HG03097 (cell line): ENCODE data around the gene TMEM87B.

ENCODE experiments used
- ATAC-seq: cut with Tn5 transposase; IDR thresholded peaks from one replicate; pipeline ENCODE4 v1.9.1; 2021; ENCODE audit not compliant: unreplicated experiment, low FRiP score

TMEM87B gene, protein sequence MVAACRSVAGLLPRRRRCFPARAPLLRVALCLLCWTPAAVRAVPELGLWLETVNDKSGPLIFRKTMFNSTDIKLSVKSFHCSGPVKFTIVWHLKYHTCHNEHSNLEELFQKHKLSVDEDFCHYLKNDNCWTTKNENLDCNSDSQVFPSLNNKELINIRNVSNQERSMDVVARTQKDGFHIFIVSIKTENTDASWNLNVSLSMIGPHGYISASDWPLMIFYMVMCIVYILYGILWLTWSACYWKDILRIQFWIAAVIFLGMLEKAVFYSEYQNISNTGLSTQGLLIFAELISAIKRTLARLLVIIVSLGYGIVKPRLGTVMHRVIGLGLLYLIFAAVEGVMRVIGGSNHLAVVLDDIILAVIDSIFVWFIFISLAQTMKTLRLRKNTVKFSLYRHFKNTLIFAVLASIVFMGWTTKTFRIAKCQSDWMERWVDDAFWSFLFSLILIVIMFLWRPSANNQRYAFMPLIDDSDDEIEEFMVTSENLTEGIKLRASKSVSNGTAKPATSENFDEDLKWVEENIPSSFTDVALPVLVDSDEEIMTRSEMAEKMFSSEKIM

DNA sequence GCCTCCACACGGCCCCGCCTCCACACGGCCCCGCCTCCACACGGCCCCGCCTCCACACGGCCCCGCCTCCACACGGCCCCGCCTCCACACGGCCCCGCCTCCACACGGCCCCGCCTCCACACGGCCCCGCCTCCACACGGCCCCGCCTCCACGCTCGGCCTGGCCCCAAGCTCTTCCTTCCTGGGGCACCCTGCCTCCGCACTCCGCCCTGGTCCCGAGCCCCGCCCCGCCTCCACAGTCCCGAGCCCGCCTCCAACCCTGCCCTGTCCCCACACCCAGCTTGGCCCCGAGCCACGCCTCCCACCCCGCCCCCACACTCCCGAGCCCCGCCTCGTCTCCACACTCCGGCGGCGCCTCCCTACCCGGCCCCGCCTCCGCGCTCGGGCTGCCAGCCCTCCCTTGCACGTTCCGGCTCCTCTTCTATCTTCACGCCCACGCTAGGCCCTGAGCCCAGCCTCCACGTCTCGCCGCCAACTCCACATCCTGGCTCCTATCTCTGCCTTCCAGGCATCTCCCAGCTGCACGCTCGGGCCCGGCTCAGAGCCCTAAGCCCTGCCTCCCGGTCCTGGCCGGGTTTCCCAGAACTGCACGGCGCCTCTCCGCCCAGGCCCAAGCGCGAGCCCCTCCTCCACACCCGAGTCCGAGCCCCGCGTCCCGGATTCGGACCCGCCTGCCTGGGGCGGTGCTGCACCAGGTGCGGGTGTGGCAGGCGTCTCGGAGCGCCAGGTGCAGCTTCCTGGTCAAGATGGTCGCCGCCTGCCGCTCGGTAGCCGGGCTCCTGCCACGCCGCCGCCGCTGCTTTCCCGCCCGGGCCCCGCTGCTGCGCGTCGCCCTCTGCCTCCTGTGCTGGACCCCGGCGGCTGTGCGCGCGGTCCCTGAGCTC lies at the start of gene TMEM87B:
TMEM87B (plus strand) TSS at position 423 of the 883 bp plus-strand sequence; CDS start at position 746, 323 bp downstream.
- ATAC-seq, result peak; percentile 62

DNA sequence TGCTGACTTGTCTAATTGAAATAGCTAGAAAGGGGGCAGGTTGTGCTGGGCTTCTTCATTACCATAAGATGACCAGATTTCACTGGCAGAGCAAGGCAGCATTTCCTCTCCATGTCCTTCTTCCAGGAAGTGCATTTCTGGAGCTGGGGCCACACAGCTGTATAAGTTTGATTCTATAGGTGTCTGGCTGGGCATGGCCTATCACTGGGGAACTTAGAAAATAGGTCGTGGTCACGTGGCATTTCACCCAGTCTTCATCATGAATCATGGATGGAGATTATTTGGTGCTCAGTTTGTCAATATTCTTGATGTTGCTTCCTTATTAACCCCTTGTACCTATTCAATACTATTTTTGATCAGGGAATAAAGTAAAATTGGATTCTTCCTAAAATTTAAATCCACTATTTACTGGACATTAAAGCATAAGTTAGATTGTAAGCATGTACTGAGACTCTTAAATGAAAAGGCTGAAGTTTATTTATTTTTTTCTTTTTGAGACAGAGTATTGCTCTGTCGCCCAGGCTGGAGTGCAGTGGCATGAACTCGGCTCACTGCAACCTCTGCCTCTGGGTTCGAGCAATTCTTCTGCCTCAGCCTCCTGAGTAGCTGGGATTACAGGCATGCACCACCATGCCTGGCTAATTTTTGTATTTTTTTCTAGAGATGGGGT lies 49.5 kb upstream of the TMEM87B start:
- ATAC-seq, result no peak

GRCh38 chr2:112006076-112006410 lies 49.0 kb upstream of the TMEM87B start:
- ATAC-seq, result no peak

DNA sequence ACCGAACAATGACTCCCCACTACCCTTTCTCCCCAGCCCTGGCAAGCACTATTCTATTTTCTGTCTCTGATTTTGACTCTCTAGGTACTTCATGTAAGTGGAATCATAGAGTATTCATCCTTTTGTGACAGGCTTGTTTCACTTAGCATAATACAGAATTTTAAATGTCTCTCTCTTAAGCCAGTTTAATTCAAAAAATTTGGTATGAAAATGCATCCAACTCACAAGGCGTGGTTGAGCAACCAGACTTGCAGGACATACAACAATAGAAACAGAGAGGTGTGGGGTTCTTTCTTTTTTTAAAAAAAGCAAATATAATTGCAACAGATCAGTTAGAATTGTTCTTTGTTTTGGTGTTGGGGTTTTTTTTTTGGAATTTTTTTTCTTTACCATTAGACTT lies 47.6 kb upstream of the TMEM87B start:
- ATAC-seq, result no peak

DNA sequence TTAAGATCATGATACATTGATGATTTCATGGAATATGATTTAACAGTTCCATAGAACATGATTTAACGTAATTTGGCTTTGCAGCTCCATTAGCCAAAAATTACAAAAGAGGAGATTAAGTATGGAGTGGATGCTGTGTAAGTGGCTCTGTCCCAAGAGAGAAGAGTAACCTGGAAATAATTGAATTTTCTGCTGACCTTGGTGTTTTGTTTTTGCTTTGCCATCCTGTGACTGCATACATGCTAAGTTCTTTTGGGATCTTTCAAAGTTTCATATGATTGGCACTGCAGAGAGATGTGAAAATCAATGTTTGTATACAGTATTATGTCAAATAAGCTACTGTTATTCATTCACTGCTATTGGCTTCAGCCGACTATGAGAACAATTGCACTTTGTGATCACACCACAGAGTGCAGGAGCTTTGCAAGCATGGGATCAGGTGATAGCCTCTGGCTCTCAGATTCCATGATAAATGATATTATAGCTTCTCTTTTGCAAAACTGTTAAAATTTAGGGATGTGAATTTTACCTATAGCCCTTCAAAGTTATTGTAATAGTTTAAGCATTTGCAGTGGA lies 46.1 kb upstream of the TMEM87B start:
- ATAC-seq, result no peak

GRCh38 chr2:112010751-112011150 lies 44.3 kb upstream of the TMEM87B start:
- no peak for ATAC-seq

- no peak for ATAC-seq
These were observed 42.5 kb upstream of the TMEM87B start for GRCh38 chr2:112012556-112012955.

DNA sequence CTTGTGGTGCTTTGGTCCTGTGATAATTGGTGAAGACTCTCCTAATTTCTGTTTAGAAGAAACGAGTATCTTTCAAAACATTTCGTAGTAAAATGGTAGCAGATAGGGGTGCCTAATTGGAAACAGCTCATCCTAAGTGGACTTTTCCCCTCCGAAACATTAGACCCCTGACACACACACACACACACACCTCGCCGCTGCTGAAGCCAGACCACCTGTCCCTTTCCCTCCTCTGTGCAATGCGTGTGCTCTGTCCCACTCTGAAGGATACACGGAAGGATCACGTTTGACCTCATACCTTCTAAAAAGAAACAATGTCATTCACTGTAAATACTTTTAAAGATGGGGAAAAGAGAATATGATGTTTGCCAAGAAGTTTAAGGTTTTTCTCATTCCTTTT lies 36.2 kb upstream of the TMEM87B start:
- ATAC-seq, result no peak

GRCh38 chr2:112019569-112019982 lies 35.5 kb upstream of the TMEM87B start:
- ATAC-seq, result no peak

GRCh38 chr2:112020561-112020960 lies 34.5 kb upstream of the TMEM87B start:
- ATAC-seq, result no peak

GRCh38 chr2:112021290-112021689 lies 33.8 kb upstream of the TMEM87B start:
- ATAC-seq, result no peak

DNA sequence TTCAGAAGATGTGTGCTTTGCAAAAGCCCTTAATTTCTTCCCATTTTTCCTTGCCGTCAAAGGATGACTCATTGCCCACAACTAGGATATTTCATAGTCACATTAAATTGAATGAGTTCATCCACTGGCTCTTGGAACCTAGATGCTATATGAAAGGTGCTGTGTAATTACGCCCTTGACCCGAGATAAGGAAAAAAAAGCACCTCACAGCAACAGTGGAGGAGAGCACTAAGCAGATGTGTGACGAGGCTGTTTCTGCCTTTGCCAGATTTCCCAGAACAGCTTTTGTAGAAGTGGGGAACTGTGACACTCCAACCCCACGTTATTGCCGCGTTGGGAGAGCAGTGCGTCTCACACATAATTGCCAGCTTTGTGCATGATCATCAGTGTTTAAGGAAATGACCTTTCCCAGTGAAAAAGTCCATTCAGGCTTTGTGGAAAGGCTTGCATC lies 33.3 kb upstream of the TMEM87B start:
- no peak for ATAC-seq

- ATAC-seq, result no peak
These were observed 31.4 kb upstream of the TMEM87B start for GRCh38 chr2:112023707-112024106.

DNA sequence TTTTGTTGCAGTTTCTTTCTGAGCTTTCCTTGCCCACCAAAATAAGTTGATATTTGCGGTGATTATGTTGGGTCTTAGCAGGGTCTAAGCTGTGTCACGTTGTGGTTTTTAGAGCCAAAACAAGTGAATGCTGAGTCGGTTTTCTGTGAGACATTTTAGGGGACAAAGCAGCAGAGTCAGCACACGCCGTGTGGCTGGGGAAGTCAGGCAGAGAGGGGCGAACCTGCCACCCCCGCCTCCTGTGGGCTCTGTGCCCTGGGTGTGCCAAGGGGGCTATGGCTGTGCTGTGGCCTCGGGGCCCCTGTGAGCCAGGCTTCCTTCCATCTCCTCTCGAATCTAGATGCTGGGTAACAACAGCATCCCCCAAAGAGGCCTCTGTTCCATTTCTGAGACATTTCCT lies 30.8 kb upstream of the TMEM87B start:
- no peak for ATAC-seq

GRCh38 chr2:112024896-112025491 lies 30.1 kb upstream of the TMEM87B start:
- ATAC-seq, result no peak

DNA sequence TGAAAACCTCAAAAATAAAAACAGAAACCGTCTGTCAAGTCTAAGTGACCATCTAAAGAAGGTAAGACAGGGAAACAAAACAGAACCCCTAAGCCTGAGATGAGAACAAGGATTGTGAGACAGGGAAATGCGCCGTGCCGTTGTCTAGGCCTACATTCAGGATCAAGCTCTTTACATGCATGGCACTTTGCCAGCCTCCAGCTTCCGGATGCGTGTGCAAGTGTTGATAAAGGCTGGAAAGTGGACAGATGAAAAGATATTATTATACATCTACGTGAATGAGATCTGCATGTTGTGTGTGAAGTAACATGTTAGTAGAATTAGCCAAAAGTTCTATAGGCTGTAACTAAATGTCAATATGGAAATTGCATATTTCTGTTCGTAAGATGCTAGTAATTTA lies 28.6 kb upstream of the TMEM87B start:
- ATAC-seq, result no peak

DNA sequence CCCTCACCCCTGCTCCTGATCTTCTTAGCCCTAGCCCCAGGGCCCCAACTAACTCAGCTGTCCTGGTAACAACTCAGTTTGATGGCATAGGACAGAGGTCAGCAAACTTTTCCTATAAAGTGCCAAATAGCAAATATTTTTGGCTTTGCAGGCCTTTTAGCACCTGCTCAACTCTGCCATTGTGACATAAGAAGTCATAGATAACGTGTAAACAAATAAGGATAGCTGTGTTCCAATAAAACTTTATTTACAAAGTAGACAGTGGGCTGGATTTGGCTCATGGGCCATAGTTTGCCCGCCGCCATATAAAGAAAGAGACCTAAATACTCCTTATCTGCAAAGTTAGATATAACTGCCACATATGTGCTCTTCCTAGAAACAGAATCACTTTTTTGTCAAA lies 27.3 kb upstream of the TMEM87B start:
- ATAC-seq, result no peak

DNA sequence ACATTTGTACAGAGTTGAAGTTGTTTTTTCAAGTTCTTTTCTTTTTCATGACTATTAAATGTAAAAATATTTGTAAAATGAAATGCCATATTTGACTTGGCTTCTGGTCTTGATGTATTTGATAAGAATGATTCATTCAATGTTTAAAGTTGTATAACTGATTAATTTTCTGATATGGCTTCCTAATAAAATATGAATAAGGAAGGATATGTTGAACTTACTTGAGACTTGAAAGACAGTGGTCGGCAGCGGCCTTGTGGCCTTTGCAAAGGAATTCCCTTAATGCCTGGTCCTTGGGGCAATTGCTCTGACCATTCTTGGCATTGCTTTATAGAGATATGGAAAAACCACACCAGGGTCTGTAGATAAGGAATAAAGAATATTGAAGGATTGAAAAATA lies 25.9 kb upstream of the TMEM87B start:
- no peak for ATAC-seq

GRCh38 chr2:112031473-112032223 lies 23.4 kb upstream of the TMEM87B start:
- ATAC-seq, result no peak
